GM12873 (cell line): ENCODE data around the gene FOXL1.

Experiments used
- CTCF ChIP-seq: IDR thresholded peaks from 2 replicates; pipeline ENCODE4 v1.5.1; 2012; ENCODE audit warnings: low read depth, mild to moderate bottlenecking, moderate library complexity, low read length, control low read depth; ENCODE audit not compliant: insufficient read depth; ENCODE audit errors: missing control alignments

FOXL1 gene

DNA sequence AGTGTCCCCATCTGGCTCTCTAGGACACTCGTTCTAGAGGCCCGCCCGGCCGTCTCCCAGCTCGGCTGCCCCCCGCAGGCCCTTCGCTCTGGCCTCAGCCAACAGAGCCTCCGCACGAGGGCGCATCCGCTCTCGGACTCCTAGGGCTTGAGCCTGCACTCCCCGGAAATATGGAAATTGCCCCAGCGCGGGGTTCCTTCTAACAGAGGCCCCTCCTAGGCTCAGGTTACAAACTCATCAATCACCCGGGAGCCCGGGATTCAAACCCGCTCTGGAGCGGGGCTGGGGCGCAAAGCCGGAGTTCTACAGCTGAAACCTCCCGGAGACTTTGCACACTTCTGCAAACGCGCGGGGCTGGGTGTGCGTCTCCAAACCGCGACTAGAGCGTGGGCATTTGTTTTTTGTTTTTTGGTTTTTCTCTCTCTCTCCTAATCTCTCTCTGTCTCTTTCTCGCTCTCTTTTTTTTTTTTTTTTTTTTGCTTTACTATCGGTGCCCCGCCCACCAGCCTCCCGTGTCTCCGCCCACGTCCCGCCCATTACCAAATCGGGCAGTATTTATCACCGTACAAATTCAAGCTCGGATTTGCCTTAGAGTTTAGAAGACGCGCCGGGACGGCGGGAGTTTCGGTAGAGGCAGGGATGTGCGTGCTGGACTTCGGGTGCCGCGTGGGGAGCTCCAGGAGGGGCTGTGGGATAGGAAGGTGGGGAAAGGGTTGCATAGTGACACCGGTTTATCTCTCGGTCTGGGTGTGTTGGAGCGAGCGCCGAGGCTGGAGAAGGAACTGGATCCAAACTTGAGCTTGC, 2.4 kb upstream of the FOXL1 start:
- peak; percentile 39 for TF ChIP-seq CTCF

GRCh38 chr16:86576591-86577313, 1.6 kb upstream of the FOXL1 start:
- TF ChIP-seq CTCF = no peak

- TF ChIP-seq CTCF = no peak
These were observed 906 bp upstream of the FOXL1 start for GRCh38 chr16:86577314-86577971.

GRCh38 chr16:86578611-86579267, 390 bp downstream of the FOXL1 start:
- TF ChIP-seq CTCF = no peak

- TF ChIP-seq CTCF = no peak
These were observed 1.1 kb downstream of the FOXL1 start for GRCh38 chr16:86579268-86580062.

GRCh38 chr16:86580063-86580790, 1.9 kb downstream of the FOXL1 start:
- no peak for TF ChIP-seq CTCF
